Stimulated activated CD8-positive, alpha-beta memory T cell treated with anti-CD3 and anti-CD28 coated beads, Interleukin-7, amount 100 ng/mL, for 4 hours (primary cell): ENCODE data around the gene F7.
"Not testable (repeated sequence)": the region's sequence is repeated elsewhere in the genome, so short reads cannot be mapped to it uniquely, and the experiment has no call there.

Experiments used
- DNase-seq, 2 donors: peaks; one replicate each; pipeline ENCODE4 v3.0.0-alpha.2; 2020; ENCODE audit warnings: low read depth in 2 of 2

The F7 gene

DNA sequence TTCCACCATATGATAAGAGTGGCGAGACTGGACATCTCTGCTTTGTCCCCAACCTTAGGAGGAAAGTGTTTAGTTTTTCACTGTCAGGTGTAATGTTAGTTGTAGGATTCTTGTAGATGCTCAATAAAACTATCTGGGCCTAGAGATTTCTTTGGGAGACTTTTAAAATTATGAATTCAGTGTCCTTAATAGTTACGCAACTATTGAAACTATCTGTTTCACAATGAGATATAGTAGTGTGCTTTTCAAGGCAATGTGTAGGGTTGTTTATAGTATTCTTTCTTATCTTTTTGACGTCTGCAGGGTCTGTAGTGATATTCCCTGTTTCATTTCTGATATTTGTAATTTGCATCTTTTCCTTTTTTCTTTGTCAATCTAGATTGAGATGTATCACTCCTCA lies 33.2 kb upstream of the F7 start:
- DNase-seq = no peak

DNA sequence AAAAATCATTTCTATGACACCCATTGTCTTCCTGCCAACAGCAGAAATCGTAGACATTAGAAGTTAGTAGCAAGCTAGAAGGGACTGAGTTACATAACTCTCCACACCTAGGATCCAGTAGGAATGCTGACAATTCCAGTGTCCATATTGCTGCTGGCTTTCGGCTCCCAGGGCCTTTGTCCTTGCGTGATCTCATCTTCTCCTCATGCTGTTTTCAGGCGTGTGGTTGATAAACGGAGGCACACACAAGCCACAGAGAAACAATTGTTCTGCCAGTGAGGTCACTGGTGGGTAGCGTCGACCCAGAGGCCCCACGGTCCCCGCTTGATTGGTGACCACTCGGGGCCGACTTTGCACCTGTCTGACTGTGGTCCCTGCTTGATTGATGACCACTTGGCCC lies 31.6 kb upstream of the F7 start:
- no peak for DNase-seq

DNA sequence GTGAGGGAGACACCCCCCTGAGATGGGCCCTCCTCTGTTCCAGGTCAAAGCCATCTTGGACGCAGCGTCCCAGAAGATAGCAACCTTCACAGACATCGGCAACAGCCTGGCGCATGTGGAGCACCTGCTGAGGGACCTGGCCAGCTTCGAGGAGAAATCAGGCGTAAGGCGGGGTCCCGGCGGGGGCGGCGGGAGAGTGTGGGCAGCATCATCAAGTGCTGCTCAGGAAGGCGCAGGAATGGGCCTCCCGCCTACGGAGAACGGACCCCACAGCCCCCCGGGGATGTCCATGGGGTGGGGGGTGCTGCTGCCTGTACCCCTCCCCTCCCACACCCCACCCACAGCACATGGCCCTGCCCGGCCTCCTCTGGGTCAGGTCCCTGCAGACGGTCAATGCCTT lies 31.2 kb upstream of the F7 start:
- no peak for DNase-seq

DNA sequence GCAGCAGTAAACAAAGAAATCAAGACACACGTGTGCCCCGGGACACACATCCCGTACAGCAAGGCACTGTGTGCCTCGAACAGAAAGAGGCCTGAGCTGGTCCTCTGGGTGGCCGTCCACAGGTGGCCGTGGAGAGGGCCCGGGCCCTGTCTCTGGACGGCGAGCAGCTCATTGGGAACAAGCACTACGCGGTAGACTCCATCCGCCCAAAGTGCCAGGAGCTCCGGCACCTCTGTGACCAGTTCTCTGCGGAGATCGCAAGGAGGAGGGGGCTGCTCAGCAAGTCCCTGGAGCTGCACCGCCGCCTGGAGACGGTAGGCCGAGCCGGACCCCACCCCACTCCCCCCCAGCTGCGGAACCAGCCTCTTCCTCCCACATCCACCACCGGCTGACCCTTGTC lies 30.7 kb upstream of the F7 start:
- no peak for DNase-seq

DNA sequence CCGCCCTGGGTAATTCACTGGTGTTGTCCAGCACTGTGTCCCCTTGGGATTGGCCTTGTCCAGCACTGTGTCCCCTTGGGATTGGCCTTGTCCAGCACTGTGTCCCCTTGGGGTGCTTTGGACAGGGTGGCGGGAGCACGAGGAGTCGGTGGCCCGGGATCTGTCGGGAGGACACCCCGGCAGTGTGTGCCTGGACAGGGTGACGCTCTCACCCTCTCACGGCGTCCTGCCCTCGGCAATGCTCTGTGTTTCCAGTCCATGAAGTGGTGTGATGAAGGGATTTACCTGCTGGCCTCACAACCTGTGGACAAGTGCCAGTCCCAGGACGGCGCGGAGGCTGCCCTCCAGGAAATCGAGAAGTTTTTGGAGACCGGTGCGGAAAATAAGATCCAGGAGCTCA lies 29.9 kb upstream of the F7 start:
- DNase-seq = no peak

DNA sequence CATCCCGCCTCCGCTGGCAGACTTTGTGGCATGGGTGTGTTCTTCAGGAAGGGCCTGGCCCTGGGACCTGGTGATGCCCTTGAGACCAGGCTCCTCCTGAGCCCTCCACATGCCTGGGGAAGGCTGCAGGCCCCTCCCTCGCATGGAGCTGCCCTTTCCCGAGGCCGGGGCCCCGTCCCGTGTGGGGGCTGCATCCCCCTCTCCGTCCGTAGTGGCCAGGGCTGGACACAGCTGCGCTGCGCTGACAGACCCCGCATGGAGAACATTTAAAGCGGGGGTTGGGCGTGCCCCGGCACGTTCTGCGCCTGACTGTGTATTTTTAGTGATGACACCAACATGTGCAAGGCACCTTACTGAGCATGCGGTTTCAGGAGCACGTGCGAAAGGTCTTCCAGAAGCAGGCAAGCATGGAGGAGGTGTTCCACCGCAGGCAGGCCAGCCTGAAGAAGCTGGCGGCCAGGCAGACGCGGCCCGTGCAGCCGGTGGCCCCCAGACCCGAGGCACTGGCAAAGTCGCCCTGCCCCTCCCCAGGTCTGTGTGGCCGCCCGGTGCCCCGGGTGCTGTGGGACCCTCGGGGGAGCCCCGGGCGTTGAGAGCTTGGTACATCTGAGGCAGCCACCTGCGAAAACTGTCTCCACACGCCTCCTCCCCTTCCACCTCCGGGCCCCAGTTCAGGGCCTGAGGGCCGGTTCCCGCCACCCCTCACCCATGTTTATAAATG lies 28.8 kb upstream of the F7 start:
- no peak for DNase-seq

DNA sequence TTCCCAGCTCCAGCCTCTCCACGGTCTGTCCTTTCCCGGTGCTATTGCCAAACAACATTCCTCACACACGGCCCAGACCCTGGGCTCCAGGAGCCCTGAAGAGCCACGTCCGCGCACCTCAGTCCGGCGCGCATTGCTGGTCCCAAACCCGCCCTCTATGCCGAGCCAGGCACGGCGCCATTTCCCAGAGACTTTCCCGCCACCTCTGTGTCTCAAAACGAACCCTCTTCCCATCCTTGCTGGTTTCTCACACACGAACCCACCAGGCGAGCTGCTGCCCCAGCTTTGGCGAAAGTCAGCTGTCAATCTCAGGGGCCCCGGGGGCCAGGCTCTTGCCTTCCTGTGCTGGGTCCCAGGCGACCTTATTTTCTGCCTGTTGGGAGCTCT lies 28.0 kb upstream of the F7 start:
- DNase-seq = no peak

DNA sequence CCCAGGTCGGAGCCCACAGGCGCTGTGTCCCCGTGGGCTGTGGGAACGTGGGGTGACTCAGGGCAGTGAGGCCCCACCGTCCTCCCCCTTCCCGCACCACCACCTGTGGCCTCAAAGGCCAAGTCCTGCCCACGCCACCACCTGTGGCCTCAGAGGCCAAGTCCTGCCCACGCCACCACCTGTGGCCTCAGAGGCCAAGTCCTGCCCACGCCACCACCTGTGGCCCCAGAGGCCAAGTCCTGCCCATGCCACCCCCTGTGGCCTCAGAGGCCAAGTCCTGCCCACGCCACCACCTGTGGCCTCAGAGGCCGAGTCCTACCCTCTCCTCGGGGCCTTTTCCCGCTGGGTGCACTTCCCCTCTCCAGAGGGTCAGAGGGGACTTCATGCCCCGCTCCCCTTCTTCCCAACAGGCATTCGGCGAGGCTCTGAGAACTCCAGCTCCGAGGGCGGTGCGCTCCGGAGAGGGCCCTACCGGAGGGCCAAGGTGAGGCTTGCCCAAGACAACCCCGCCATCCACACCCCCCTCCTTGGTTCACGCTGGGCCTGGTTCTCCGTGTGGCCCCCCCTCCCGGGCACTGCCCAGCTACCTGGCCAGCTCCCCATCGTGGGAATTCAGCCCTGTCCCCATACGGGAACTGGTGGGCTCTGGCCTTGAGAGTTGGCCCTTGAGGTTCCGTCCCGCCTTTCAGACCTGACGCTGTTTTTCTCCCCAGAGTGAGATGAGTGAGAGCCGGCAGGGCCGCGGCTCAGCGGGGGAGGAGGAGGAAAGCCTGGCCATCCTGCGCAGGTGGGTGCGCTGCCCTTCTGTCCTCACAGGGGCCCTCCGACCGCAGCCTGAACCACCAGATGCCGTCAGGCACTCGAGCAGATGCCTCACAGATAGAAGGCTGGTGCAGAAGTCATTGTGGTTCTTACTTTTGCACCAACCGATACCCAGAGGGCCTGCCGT lies 27.4 kb upstream of the F7 start:
- DNase-seq = no peak

DNA sequence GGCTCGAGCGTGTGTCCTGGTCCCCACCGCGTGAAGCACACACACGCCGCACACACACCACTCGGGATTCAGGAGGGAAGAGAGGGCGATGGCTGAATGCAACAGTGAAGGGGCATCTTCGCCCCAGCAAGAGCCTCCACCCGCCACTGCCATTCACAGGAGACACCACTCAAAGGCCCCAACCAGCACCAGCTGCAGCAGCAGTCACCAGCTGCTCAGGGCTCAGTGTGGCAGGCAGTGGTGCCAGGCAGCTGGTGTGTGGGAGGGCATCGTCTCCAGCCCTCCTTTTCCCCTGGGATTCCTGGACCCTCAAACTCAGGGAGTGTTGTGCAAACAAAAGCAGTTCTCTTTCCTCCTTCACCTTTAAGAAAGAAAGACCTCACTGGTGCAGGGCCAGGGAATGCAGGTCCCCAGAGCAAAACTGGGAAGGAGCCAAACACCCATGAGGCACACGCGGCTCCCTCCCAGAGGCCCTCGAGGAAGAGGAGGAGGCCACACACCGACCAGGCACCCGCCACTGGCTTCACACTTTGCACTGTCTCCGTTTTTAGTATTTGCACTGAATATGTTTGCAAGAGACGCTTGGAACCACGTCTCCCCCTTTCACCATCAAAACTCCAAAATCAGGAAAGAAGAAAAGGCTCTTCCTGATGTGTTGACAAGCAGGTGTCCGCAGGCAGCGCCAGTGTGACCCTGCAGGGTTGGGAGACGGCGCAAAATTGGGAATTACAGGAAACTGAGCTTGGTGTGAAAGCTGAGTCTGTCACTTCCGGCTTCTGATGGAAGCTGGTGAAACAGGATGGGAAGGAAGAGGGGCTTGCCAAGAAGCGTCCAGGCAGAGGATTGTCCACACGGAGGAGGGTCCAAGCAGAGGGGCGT lies 26.4 kb upstream of the F7 start:
- DNase-seq = no peak

DNA sequence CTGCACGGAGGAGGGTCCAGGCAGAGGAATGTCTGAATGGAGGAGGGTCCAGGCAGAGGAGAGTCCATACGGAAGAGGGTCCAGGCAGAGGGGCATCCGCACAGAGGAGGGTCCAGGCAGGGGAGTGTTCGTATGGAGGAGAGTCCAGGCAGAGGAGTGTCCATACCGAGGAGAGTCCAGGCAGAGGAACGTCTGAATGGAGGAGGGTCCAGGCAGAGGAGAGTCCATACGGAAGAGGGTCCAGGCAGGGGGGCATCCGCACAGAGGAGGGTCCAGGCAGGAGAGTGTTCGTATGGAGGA lies 25.9 kb upstream of the F7 start:
- not testable (repeated sequence) for DNase-seq

DNA sequence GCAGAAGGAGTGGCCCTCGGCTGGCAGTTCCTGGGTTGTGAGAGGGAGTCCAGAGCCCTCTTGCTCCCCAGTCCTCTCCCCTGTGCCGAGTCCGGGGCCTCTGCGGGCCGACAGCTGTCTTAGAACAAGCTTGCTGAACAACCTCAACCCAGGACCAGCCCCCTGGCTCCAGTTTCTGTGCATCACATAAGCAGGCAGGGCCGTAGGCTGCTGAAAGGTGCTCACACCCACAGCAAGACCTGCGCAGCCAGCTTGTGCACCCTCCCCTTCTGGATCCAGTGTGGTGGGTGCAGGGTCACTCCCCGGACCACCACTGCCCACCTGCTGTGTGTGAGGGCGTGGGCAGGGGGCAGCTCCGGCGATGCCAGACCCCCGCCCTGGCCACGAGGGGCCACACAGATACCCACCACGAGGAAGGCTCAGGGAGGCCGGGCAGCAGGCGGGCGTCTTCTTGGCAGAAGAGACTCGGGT lies 25.2 kb upstream of the F7 start:
- DNase-seq = no peak

DNA sequence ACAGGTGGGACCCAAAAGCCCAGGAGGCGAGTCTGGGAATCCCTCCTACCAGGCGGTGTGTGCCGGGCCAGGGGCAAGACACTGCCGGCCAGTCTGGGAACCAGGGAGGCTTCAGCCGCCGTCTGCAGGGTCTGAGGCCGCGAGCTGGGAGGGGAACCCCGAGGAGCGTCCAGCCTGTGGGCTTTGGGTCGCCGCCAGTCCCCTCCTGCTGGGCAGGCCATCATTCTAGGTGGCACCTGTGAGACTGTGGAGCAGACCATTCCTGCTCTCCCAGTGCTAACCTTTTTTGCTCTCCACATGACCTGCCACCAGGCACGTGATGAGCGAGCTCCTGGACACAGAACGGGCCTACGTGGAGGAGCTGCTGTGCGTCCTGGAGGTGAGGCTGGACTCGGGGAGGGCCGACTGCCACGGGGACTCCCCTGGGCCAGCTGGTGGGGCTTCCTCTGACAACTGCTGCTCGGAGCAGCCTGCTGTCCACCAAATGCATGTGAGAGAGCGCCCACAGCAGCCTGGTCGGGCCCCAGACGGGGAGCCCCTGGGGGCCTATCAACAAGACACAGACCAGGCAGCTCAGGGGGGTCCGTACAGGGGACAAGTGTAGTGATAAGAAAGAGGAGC lies 24.6 kb upstream of the F7 start:
- DNase-seq = no peak

DNA sequence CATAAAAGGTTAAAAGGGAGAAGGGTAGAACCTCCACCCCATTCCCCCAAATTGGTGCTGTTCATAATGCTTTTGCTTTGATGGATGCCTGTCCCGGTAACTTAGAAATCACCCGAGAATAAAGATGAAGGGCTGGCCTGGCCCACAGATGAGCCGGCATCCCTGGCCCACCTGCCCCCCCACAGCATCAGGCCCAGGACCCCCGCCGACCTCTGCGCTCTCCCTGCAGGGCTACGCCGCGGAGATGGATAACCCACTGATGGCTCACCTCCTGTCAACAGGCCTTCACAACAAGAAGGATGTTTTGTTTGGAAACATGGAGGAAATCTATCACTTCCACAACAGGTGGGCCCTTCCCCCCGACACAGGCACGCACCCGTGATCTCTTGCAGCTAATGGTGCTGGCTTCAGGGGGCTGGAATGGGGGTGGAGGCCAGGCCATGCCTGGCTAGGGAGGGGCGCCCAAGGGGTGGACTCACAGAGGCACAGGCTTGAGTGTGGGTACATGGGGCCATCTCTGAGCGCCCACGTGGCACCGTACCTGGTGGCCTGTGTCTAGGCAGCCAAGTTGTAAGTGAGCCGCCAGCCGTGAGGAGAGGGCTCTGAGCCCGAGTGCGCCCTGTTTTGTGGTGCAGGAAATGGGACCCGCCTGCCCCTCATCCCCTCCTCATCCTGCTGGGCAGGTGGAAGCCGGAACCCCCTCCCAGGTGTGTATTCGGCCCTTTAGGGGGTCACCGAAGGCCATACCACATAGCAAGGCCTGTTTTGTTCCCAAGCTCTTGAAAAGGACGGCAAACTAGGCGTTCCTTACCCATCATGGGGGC lies 23.2 kb upstream of the F7 start:
- DNase-seq = no peak

DNA sequence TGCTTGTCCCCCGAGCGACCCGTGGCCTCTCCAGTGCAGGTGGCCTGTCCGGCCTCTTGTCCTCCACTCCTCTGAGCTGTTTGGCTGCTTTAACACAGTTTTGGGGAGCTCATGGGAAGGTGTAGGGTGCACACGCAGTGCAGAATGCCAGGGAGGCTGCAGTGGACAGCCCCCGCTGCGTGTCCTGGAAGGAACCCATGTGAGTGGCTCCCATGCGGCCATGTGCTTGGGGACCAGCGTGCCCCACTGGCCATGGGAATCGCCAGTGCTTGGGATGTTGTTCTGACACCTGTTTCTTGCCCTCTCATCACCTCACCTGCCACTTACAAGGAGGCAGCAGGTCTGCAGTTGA lies 22.6 kb upstream of the F7 start:
- DNase-seq = no peak

DNA sequence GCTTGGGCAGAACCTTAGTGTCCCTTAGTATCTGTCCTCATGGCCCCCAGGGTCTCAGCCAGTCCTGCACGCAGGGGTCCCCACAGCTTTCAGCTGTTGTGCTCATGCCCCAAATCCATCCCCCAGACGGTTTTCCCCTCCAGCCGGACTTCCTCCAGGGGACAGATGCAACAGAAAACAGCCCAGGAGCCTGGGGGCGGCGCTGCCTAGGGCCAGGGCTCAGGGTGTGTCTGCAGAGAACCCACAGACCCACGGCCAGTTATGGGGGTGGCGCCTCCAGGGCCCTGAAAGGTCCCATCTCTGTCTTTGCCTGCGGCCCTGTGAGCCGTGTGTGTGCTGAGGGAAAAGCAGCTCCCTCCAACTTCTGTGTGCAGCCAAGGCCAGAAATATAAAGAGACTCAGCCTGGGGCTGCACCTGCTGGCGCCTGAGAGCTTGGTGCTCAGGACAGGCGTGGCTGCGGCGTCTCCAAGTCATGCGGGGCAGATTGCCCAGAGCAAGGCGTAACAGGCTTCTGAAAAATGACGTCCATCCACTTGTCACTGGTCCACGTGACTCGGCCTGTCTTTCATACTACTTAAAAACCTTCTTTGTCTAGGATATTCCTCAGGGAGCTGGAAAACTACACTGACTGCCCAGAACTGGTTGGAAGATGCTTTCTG lies 22.1 kb upstream of the F7 start:
- no peak for DNase-seq

DNA sequence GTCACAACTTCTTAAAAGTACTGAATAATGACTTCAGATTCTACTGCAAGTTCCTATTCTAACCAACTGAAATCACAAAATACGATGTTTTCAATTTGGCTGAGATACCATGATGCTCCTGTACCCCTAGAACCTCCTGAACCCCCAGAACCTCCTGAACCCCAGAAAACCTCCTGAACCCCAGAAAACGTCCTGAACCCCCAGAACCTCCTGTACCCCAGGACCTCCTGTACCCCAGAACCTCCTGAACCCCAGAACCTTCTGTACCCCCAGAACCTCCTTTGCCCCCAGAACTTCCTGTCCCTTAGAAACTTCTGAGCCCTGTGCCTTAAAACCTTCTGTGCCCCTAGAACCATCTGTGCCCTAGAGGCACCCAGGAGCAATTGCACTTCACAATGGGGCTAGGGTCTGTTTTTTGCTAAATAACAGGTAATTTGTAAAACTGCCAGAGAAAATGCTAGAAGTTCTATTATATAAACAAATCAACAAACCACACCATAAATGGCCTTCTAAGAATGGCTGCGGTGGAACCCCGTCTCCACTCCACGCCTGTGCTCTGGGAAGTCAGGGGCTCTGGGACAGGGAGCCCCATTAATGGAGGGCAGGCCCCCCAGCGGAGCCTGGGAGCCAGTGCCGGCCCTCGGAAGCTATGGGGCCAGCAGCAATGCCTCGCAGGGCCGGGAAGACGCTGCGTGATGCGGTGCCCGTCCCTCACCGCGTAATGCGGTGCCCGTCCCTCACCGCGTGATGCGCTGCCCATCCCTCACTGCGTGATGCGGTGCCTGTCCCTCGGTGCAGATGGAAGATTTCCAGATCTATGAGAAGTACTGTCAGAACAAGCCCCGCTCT lies 21.3 kb upstream of the F7 start:
- no peak for DNase-seq

DNA sequence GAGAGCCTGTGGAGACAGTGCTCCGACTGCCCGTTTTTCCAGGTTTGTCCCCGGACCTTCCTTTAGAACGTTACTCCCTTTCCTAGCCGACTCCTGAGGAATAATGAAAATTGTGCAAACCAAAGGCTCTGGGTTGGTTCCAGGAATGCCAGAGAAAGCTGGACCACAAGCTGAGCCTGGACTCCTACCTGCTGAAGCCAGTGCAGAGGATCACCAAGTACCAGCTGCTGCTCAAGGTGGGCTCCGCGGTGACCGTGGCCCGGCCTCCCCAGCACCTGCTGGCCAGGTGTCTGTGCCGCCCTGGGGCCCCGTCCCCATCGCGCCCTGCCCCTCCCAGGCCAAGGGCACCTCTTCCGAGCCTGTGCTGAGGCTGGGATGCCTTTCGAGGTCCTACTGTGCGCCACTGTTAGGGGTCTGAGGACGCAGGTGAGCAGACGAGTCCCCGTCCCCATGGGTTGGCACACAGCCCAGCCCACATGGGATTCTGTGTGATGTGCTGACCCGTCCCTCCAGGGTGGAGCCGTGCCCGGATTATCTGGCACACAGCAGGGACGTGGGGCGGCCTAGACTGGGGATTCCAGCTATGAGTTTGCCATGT lies 20.5 kb upstream of the F7 start:
- no peak for DNase-seq

DNA sequence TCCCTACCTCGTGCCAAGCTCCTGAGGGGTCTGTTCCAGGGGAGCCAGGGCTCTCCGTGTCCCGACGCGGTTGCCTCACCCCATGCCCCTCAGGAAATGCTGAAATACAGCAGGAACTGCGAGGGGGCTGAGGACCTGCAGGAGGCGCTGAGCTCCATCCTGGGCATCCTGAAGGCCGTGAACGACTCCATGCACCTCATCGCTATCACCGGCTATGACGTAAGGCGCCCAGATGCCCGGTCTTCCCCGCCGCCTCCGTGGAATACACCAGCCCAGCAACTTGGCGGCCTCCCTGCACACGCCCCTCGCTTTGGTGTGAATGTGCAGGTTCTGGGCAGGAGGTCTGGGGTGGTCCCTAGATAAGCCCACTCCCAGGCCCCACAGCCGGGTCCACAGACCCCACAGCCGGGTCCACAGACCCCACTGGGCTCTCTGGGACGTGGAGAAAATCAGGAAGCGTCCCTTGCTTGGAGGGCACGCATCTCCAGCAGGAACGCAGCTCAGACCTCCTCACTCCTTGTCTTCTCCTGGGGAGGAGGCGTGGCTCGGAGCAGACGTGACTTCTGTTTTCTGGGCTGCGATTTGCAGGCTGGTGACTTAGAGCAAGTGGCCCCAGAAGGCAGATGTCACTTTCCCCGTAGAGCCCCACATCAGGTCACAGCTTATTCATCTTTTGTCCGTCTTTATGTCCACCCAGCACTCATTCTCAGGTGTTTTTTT lies 19.4 kb upstream of the F7 start:
- DNase-seq = no peak
